IMR-90 (cell line): ENCODE data around the gene MED12. TPM values are rescaled to one million over a fixed set of nuclear protein-coding genes. Genes with fewer than 3 reads are reported as not detected.

ENCODE experiments used
- ATAC-seq: fragments of 200-7000 bp; cut with Tn5 transposase; 2 replicates; pipeline ENCODE4 v1.9.1; 2020; ENCODE audit warnings: low read depth, mild to moderate bottlenecking, moderate library complexity
- BruUV-seq: library from RNA; stranded (reverse); fragments of 400-500 nt; replicated peaks from 2 replicates; lab custom pipeline; 2021; lab: Mats Ljungman, UMichigan
- CTCF ChIA-PET: fragments of 300-600 bp; formaldehyde crosslinking; extraction: SDS; loops from one replicate; lab custom pipeline; 2021; ENCODE audit warnings: antibody characterized with exemption; lab: Yijun Ruan, JAX
- POLR2A ChIA-PET: fragments of 300-600 bp; sonication (Branson Sonifier 250); formaldehyde crosslinking; loops from one replicate; lab custom pipeline; 2022; ENCODE audit warnings: antibody characterized with exemption; ENCODE audit not compliant: unreplicated experiment; lab: Charles Lee
- DNase-seq: peaks from one replicate; pipeline ENCODE4 v3.0.0; 2013
- H2AFZ ChIP-seq: replicated peaks from 2 replicates; pipeline ENCODE3; 2013; ENCODE audit warnings: low read length, mild to moderate bottlenecking; ENCODE audit not compliant: poor library complexity
- H2AK5ac ChIP-seq: 2 replicates; pipeline ENCODE4 v1.6.1; 2013; ENCODE audit warnings: low read depth, low read length, inconsistent platforms
- H2AK9ac ChIP-seq: replicated peaks from 2 replicates; pipeline ENCODE3; 2013; ENCODE audit warnings: mild to moderate bottlenecking, low read depth, low read length, moderate library complexity; ENCODE audit not compliant: poor library complexity
- H2BK120ac ChIP-seq: 2 replicates; pipeline ENCODE4 v1.6.1; 2013; ENCODE audit warnings: low read depth, low read length, inconsistent platforms
- H2BK15ac ChIP-seq: 3 replicates; pipeline ENCODE4 v1.6.1; 2013; ENCODE audit warnings: low read depth, low read length, inconsistent platforms
- H2BK20ac ChIP-seq: 2 replicates; pipeline ENCODE4 v1.6.1; 2013; ENCODE audit warnings: low read depth, mild to moderate bottlenecking, inconsistent platforms, low read length, moderate library complexity
- H2BK5ac ChIP-seq: 2 replicates; pipeline ENCODE4 v1.6.1; 2013; ENCODE audit warnings: mild to moderate bottlenecking, low read depth, low read length, inconsistent platforms; ENCODE audit not compliant: poor library complexity, severe bottlenecking
- H3K14ac ChIP-seq: replicated peaks from 2 replicates; pipeline ENCODE4 v1.6.1; 2013; ENCODE audit warnings: low read depth, low read length, inconsistent platforms
- H3K18ac ChIP-seq: 2 replicates; pipeline ENCODE4 v1.6.1; 2013; ENCODE audit warnings: low read depth, low read length, control low read depth
- H3K23ac ChIP-seq: 2 replicates; pipeline ENCODE4 v1.6.1; 2013; ENCODE audit warnings: low read depth, low read length, inconsistent platforms
- H3K27ac ChIP-seq: 2 replicates; pipeline ENCODE4 v1.5.1; 2013; ENCODE audit warnings: mild to moderate bottlenecking, control low read depth, low read length; ENCODE audit not compliant: insufficient read depth
- H3K27me3 ChIP-seq: 2 replicates; pipeline ENCODE4 v1.6.1; 2013; ENCODE audit warnings: low read length; ENCODE audit not compliant: control insufficient read depth, insufficient read depth
- H3K36me3 ChIP-seq: 2 replicates; pipeline ENCODE4 v1.6.1; 2013; ENCODE audit warnings: low read length, mixed read lengths; ENCODE audit not compliant: control insufficient read depth, insufficient read depth
- H3K4ac ChIP-seq: 2 replicates; pipeline ENCODE4 v1.6.1; 2013; ENCODE audit warnings: low read depth, low read length, inconsistent platforms
- H3K4me1 ChIP-seq: 2 replicates; pipeline ENCODE4 v1.6.1; 2013; ENCODE audit warnings: low read length, mixed read lengths; ENCODE audit not compliant: control insufficient read depth, insufficient read depth
- H3K4me2 ChIP-seq: 2 replicates; pipeline ENCODE4 v1.6.1; 2013; ENCODE audit warnings: low read depth, mild to moderate bottlenecking, control low read depth, low read length, moderate library complexity
- H3K4me3 ChIP-seq: 2 replicates; pipeline ENCODE4 v1.5.1; 2013; ENCODE audit warnings: low read depth, mild to moderate bottlenecking, control low read depth, low read length, moderate library complexity; ENCODE audit not compliant: insufficient read depth
- H3K56ac ChIP-seq: 2 replicates; pipeline ENCODE4 v1.6.1; 2013; ENCODE audit warnings: low read length, inconsistent platforms; ENCODE audit not compliant: insufficient read depth; ENCODE audit errors: extremely low read depth
- H3K79me1 ChIP-seq, 2 experiments: 2 replicates each; pipeline ENCODE4 v1.6.1; 2013; ENCODE audit warnings: low read length in 2 of 2, inconsistent platforms in 1 of 2, low read depth in 1 of 2
- H3K9ac ChIP-seq: 2 replicates; pipeline ENCODE4 v1.6.1; 2013; ENCODE audit warnings: low read depth, low read length, control low read depth
- H3K9me1 ChIP-seq: 2 replicates; pipeline ENCODE4 v1.6.1; 2013; ENCODE audit warnings: low read length, inconsistent platforms; ENCODE audit not compliant: insufficient read depth
- H3K9me3 ChIP-seq: 2 replicates; pipeline ENCODE4 v1.6.1; 2013; ENCODE audit warnings: low read length; ENCODE audit not compliant: control insufficient read depth, insufficient read depth
- H4K20me1 ChIP-seq: 2 replicates; pipeline ENCODE4 v1.6.1; 2013; ENCODE audit warnings: low read length, inconsistent platforms; ENCODE audit not compliant: insufficient read depth
- H4K5ac ChIP-seq: 2 replicates; pipeline ENCODE4 v1.6.1; 2013; ENCODE audit warnings: mild to moderate bottlenecking, low read depth, low read length, control low read depth
- H4K8ac ChIP-seq, 2 experiments: 2 replicates each; pipeline ENCODE4 v1.6.1; 2013; ENCODE audit warnings: low read depth in 2 of 2, low read length in 2 of 2, control low read depth in 1 of 2, inconsistent platforms in 1 of 2
- H4K91ac ChIP-seq: 2 replicates; pipeline ENCODE4 v1.6.1; 2013; ENCODE audit warnings: low read depth, low read length, inconsistent platforms; ENCODE audit not compliant: insufficient read depth
- MXI1 ChIP-seq: IDR thresholded peaks from 2 replicates; pipeline ENCODE4 v1.6.1; 2012; ENCODE audit warnings: low read depth, mild to moderate bottlenecking, low read length, moderate library complexity, borderline replicate concordance
- NFE2L2 ChIP-seq: fragments of 150-350 bp; IDR thresholded peaks from 2 replicates; pipeline ENCODE4 v1.6.1; 2016; ENCODE audit warnings: low read depth, mild to moderate bottlenecking, low read length
- POLR2A ChIP-seq: IDR thresholded peaks from 2 replicates; pipeline ENCODE4 v1.6.1; 2012; ENCODE audit warnings: mild to moderate bottlenecking, low read depth, low read length
- RFX5 ChIP-seq: IDR thresholded peaks from 2 replicates; pipeline ENCODE4 v1.8.0; 2012; ENCODE audit warnings: low read depth, mild to moderate bottlenecking, low read length, moderate library complexity
- SMC3 ChIP-seq: fragments of 150-350 bp; IDR thresholded peaks from 2 replicates; pipeline ENCODE4 v1.6.1; 2016; ENCODE audit warnings: low read depth, mild to moderate bottlenecking, antibody characterized with exemption, low read length, moderate library complexity
- WGBS, 2 experiments: methylation state at CpG; one replicate each; pipeline versions ENCODE4 v1.1.5 to v1.1.7; 2013; ENCODE audit warnings: missing lambda C conversion rate in 2 of 2; ENCODE audit not compliant: insufficient read length in 1 of 2; ENCODE audit errors: extremely low coverage in 2 of 2; 5-methylcytosine and 5-hydroxymethylcytosine counted together
- dilution Hi-C: fragments of 300-500 bp; cut with HindIII; formaldehyde crosslinking; loops from one replicate; pipeline ENCODE4 v1.14.3; 2018; ENCODE audit warnings: low sequenced_read_pairs; ENCODE audit not compliant: unreplicated experiment
- in situ Hi-C: fragments of 300-500 bp; cut with MboI; formaldehyde crosslinking; loops from 3 replicates; pipeline ENCODE4 v1.14.3; 2019; ENCODE audit warnings: low sequenced_read_pairs, inconsistent platforms, mixed read lengths
- intact Hi-C: fragments of 100-400 bp; cut with micrococcal nuclease; formaldehyde crosslinking; loops from 2 replicates; pipeline ENCODE4 v1.10.0; 2022
- polyA plus RNA-seq, 3 experiments: library from polyadenylated mRNA; depleted of rRNA; stranded (reverse); fragments of >200 nt; gene quantifications; 2 replicates each; pipeline ENCODE4 v1.2.3, GENCODE V29; 2012; ENCODE audit warnings: low replicate concordance in 1 of 3
- total RNA-seq: library from RNA; depleted of rRNA; stranded (reverse); fragments of >200 nt; gene quantifications from 2 replicates; pipeline ENCODE4 v1.2.3, GENCODE V29; 2012
- TF ChIP-seq, protein P1 (sequence below): fragments of 150-350 bp; IDR thresholded peaks from 2 replicates; pipeline ENCODE4 v1.6.1; 2016; ENCODE audit warnings: low read depth, mild to moderate bottlenecking, low read length, moderate library complexity, borderline replicate concordance

The MED12 gene
- total and polyA plus RNA-seq, 2 of the 4 experiments (the other 2 are of a cell fraction): 9.1 to 19.8 TPM

DNA sequence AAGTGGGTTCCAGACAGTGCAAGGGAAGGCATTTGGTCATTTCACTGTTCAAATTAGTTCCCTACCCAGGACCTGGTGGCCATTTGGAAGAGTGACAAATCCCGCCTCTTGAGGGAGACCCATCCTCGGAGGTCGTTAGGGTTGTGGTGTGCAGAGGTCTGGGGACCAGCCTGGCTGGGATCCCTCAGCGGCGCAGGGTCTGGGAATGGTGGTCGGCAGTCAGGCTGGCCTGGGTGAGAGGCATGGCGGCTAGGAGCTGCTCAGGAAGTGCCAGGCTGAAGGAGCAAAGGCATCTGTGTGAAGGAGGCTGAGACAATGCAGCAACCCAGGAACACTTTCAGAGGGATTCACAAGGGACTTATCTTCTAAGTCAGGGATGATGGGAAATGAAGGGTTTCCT lies 33.0 kb downstream of the MED12 start:
- Histone ChIP-seq H3K14ac (no peak overlapping the region), H3K23ac (no peak overlapping the region), H3K4me2 (no peak overlapping the region), H4K8ac (no peak overlapping the region), H2AFZ (peak overlapping the region; percentile 56), H3K18ac (no peak overlapping the region), H2AK5ac (no peak overlapping the region), H3K4me3 (no peak overlapping the region), H3K27me3 (peaks cover 12% of the 10 kb centered on the region; the same call in 1 of the 2 replicates), H4K91ac (no peak overlapping the region), H2BK5ac (no peak overlapping the region), H3K4ac (no peak overlapping the region), H2AK9ac (no peak overlapping the region), H3K56ac (no peak overlapping the region), H3K36me3 (no peaks in the 10 kb centered on the region), H3K9me1 (no peaks in the 10 kb centered on the region), H3K9me3 (no peaks in the 10 kb centered on the region), H2BK15ac (no peak overlapping the region), H3K9ac (no peak overlapping the region), H3K4me1 (no peaks in the 10 kb centered on the region; the same call in 1 of the 2 replicates), H4K5ac (no peak overlapping the region), H3K79me1 (no peaks in the 10 kb centered on the region), H3K27ac (no peak overlapping the region), H4K20me1 (no peaks in the 10 kb centered on the region), H2BK20ac (no peak overlapping the region), H2BK120ac (no peak overlapping the region)
- ChIA-PET POLR2A (no interaction called here), CTCF (no interaction called here)
- no TSS peak for BruUV-seq
- DNase-seq (no peak), ATAC-seq (no peak)
- in situ Hi-C loops (no loop called here), dilution Hi-C loops (no loop called here), intact Hi-C loops (no loop called here)
- TF ChIP-seq SMC3 (no peak), MXI1 (no peak), RFX5 (no peak), POLR2A (no peak), NFE2L2 (no peak)
- TF ChIP-seq, protein P1, sequence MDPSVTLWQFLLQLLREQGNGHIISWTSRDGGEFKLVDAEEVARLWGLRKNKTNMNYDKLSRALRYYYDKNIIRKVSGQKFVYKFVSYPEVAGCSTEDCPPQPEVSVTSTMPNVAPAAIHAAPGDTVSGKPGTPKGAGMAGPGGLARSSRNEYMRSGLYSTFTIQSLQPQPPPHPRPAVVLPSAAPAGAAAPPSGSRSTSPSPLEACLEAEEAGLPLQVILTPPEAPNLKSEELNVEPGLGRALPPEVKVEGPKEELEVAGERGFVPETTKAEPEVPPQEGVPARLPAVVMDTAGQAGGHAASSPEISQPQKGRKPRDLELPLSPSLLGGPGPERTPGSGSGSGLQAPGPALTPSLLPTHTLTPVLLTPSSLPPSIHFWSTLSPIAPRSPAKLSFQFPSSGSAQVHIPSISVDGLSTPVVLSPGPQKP: no peak
- 20% methylated on average over 1 of the region's 7 CpGs; no CpG with 5 or more reads in 1 of the 2 experiments for WGBS, 2 experiments
